ENCODE results near the gene RSRC1.

DNA sequence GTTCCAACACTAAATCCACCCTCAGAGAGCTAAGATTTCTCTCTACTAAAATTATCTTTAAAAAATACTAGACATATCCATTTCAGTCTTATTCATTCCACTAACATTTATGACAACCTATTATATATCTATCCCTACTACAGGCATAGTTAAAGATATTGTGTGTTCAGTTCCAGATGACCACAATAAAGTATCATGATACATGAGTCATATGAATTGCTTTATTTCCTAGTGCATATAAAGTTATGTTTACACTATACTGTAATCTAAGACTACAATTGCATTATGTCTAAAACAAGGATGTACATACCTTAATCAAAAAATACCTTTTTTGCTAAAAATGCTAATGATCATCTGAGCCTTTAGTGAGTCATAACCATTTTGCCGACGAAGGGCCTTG, 23.1 kb upstream of the RSRC1 start:
- TF ChIP-seq CTCF (IDR thresholded peaks at IDR 0.05; ENCODE audit: borderline replicate concordance, extremely low read depth, low read length, poor library complexity, severe bottlenecking) (no peak), EZH2 (IDR thresholded peaks at IDR 0.05; ENCODE audit: borderline replicate concordance, low read depth, low read length, severe bottlenecking) (no peak)
